CD14-positive monocyte (primary cell): Measurements from ENCODE around the gene RHBG. TPM values are rescaled to one million over a fixed set of nuclear protein-coding genes. Genes with fewer than 3 reads are reported as not detected.
"Not testable (repeated sequence)": the region's sequence is repeated elsewhere in the genome, so short reads cannot be mapped to it uniquely, and the experiment has no call there.

ENCODE experiments used
- DNase-seq, 3 donors: peaks; one replicate each; pipeline ENCODE4 v3.0.0-alpha.2; 2011 to 2022
- H2AFZ ChIP-seq: 2 replicates; pipeline ENCODE4 v1.6.0; 2012; ENCODE audit warnings: mild to moderate bottlenecking, low read depth, low read length, inconsistent platforms; ENCODE audit not compliant: insufficient read depth, poor library complexity, severe bottlenecking
- H3K27ac ChIP-seq, 2 donors: 1 replicate in 1 of 2; 2 replicates in 1 of 2; pipeline ENCODE4 v1.5.1; 2012 to 2013; ENCODE audit warnings: low read length in 2 of 2, control low read depth in 1 of 2, inconsistent platforms in 1 of 2, low read depth in 1 of 2, mild to moderate bottlenecking in 1 of 2
- H3K27me3 ChIP-seq, 2 donors: one replicate each; pipeline versions ENCODE4 v1.6.0 to v1.6.1; 2011 to 2013; ENCODE audit warnings: low read length in 2 of 2; ENCODE audit not compliant: control insufficient read depth in 2 of 2, insufficient read depth in 2 of 2
- H3K36me3 ChIP-seq, 2 donors: replicated peaks in 1 of 2; 1 replicate in 1 of 2; 2 replicates in 1 of 2; pipeline versions ENCODE4 v1.5.1 to v1.6.1; 2012 to 2013; ENCODE audit warnings: low read length in 2 of 2, control low read depth in 1 of 2, inconsistent platforms in 1 of 2, mild to moderate bottlenecking in 1 of 2; ENCODE audit not compliant: insufficient read depth in 2 of 2, control insufficient read depth in 1 of 2
- H3K4me1 ChIP-seq, 2 donors: 1 replicate in 1 of 2; 2 replicates in 1 of 2; pipeline versions ENCODE4 v1.5.1 to v1.6.1; 2012 to 2013; ENCODE audit warnings: low read length in 2 of 2, control low read depth in 1 of 2, inconsistent platforms in 1 of 2, mild to moderate bottlenecking in 1 of 2, moderate library complexity in 1 of 2; ENCODE audit not compliant: insufficient read depth in 2 of 2, control insufficient read depth in 1 of 2
- H3K4me2 ChIP-seq: replicated peaks from 2 replicates; pipeline ENCODE3; 2012; ENCODE audit warnings: low read length, moderate library complexity, mild to moderate bottlenecking; ENCODE audit not compliant: poor library complexity, severe bottlenecking; ENCODE audit errors: extremely low read depth
- H3K4me3 ChIP-seq, 3 experiments: fragments of 200-600 bp in 1 of 3; sonication (generic) in 1 of 3; replicated peaks in 1 of 3; 1 replicate in 2 of 3; 2 replicates in 1 of 3; pipeline ENCODE4 v1.5.1; 2011 to 2013; ENCODE audit warnings: low read length in 3 of 3, mild to moderate bottlenecking in 3 of 3, control low read depth in 2 of 3, low read depth in 2 of 3, inconsistent platforms in 1 of 3, moderate library complexity in 1 of 3
- H3K79me2 ChIP-seq: 2 replicates; pipeline ENCODE4 v1.6.0; 2012; ENCODE audit warnings: mild to moderate bottlenecking, control low read depth, inconsistent platforms, low read length, moderate library complexity; ENCODE audit not compliant: insufficient read depth
- H3K9ac ChIP-seq: 2 replicates; pipeline ENCODE4 v1.6.0; 2017; ENCODE audit warnings: low read length, mild to moderate bottlenecking; ENCODE audit not compliant: insufficient read depth, poor library complexity, severe bottlenecking
- H3K9me3 ChIP-seq, 2 donors: replicated peaks in 1 of 2; 1 replicate in 1 of 2; 2 replicates in 1 of 2; pipeline versions ENCODE4 v1.5.1 to v1.6.1; 2012 to 2013; ENCODE audit warnings: low read length in 2 of 2, control low read depth in 1 of 2; ENCODE audit not compliant: control insufficient read depth in 1 of 2, insufficient read depth in 1 of 2
- H4K20me1 ChIP-seq: 2 replicates; pipeline ENCODE4 v1.6.0; 2012; ENCODE audit warnings: mild to moderate bottlenecking, low read length, control low read depth, moderate library complexity; ENCODE audit not compliant: insufficient read depth
- H3K27ac Mint-ChIP-seq, 7 donors: one replicate each; pipeline ENCODE4 v1.8.0; 2020; ENCODE audit warnings: mild to moderate bottlenecking in 7 of 7, mixed read lengths in 7 of 7, moderate library complexity in 6 of 7, inconsistent platforms in 2 of 7
- H3K27me3 Mint-ChIP-seq, 3 donors: one replicate each; pipeline ENCODE4 v1.8.0; 2021 to 2022; ENCODE audit warnings: low read depth in 3 of 3, mild to moderate bottlenecking in 3 of 3, mixed read lengths in 3 of 3, moderate library complexity in 3 of 3, inconsistent platforms in 1 of 3
- H3K36me3 Mint-ChIP-seq, 2 donors: one replicate each; pipeline ENCODE4 v1.8.0; 2020; ENCODE audit warnings: mixed read lengths in 2 of 2, inconsistent platforms in 1 of 2, mild to moderate bottlenecking in 1 of 2
- H3K4me1 Mint-ChIP-seq: one replicate; pipeline ENCODE4 v1.8.0; 2020; ENCODE audit warnings: mild to moderate bottlenecking, mixed read lengths
- H3K4me3 Mint-ChIP-seq, 2 donors: one replicate each; pipeline ENCODE4 v1.8.0; 2020; ENCODE audit warnings: mild to moderate bottlenecking in 2 of 2, mixed read lengths in 2 of 2, moderate library complexity in 1 of 2
- H3K9me3 Mint-ChIP-seq, 7 donors: one replicate each; pipeline ENCODE4 v1.8.0; 2020 to 2022; ENCODE audit warnings: mixed read lengths in 7 of 7, mild to moderate bottlenecking in 6 of 7, moderate library complexity in 6 of 7, inconsistent platforms in 2 of 7
- WGBS: methylation state at CpG from one replicate; pipeline ENCODE4 v1.1.5; 2013; ENCODE audit warnings: missing lambda C conversion rate; ENCODE audit not compliant: insufficient coverage; 5-methylcytosine and 5-hydroxymethylcytosine counted together
- intact Hi-C, 2 donors: fragments of 100-400 bp; cut with micrococcal nuclease; formaldehyde crosslinking; loops; one replicate each; pipeline versions ENCODE4 v1.15.0 to v1.15.1; 2023
- polyA plus RNA-seq, 3 donors: library from polyadenylated mRNA; depleted of rRNA in 1 of 3; unstranded in 2 of 3; stranded (reverse) in 1 of 3; fragments of 300-500 nt in 2 of 3; fragments of >200 nt in 1 of 3; fragmentation: Illumina TruSeq in 2 of 3; gene quantifications; 1 replicate in 2 of 3; 2 replicates in 1 of 3; pipeline ENCODE4 v1.2.3, GENCODE V29; 2012 to 2021
- TF ChIP-seq, protein P1 (sequence below): fragments of 200-600 bp; IDR thresholded peaks from one replicate; pipeline ENCODE4 v1.8.0; 2022; ENCODE audit warnings: antibody characterized with exemption, mild to moderate bottlenecking

The RHBG gene
- polyA plus RNA-seq, 3 donors: 0.08 TPM; not detected in 2

- Histone ChIP-seq H3K4me1 (peaks cover 5 to 6% of the 10 kb centered on the region in 2 donors), H3K79me2 (peaks cover 7% of the 10 kb centered on the region), H3K9me3 (no peaks in the 10 kb centered on the region), H3K4me3 (no peak overlapping the region), H4K20me1 (no peaks in the 10 kb centered on the region), H3K36me3 (no peaks in the 10 kb centered on the region), H3K9ac (no peak overlapping the region), H3K27ac (no peak overlapping the region), H3K4me2 (no peak overlapping the region), H2AFZ (no peak overlapping the region), H3K27me3 (peaks cover 4 to 8% of the 10 kb centered on the region in 2 donors)
- peaks cover 8 to 11% (median 9%) of the 10 kb centered on the region in 3 donors for H3K27me3 Mint-ChIP-seq
- no CpG with 5 or more reads among the region's 1 CpG for WGBS
- H3K4me1 Mint-ChIP-seq: peaks cover 4% of the 10 kb centered on the region
- TF ChIP-seq, protein P1, sequence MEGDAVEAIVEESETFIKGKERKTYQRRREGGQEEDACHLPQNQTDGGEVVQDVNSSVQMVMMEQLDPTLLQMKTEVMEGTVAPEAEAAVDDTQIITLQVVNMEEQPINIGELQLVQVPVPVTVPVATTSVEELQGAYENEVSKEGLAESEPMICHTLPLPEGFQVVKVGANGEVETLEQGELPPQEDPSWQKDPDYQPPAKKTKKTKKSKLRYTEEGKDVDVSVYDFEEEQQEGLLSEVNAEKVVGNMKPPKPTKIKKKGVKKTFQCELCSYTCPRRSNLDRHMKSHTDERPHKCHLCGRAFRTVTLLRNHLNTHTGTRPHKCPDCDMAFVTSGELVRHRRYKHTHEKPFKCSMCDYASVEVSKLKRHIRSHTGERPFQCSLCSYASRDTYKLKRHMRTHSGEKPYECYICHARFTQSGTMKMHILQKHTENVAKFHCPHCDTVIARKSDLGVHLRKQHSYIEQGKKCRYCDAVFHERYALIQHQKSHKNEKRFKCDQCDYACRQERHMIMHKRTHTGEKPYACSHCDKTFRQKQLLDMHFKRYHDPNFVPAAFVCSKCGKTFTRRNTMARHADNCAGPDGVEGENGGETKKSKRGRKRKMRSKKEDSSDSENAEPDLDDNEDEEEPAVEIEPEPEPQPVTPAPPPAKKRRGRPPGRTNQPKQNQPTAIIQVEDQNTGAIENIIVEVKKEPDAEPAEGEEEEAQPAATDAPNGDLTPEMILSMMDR: no peak
- H3K27ac Mint-ChIP-seq: no peak overlapping the region
- no peak overlapping the region for H3K4me3 Mint-ChIP-seq
- no peak for DNase-seq
- peaks cover 0 to 2% (median 0%) of the 10 kb centered on the region in 7 donors for H3K9me3 Mint-ChIP-seq
- no peaks in the 10 kb centered on the region for H3K36me3 Mint-ChIP-seq
- intact Hi-C loops: no loop called here
Observed at GRCh38 chr1:156342166-156342955, 26.6 kb upstream of the RHBG start.

DNA sequence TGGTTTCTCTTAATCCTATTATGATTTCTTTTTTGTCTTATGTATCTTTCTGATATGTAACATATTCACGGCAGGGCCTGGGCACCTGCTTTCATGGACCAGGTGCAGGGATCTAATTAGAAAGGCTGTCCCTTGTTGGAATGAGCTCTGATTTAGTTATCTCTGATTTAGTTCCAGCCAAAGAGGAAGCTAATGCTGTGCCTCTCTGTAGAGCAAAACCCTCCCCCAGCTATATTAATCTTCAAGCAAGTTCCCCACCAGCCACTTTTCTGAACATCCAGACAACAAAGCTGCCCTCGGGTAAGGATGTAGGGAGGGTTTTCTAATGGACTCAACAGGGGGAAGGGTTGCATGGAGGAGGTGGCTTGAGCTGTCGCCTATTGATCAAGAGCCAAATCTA, 24.6 kb upstream of the RHBG start:
- WGBS: no CpG with 5 or more reads among the region's 3 CpGs

DNA sequence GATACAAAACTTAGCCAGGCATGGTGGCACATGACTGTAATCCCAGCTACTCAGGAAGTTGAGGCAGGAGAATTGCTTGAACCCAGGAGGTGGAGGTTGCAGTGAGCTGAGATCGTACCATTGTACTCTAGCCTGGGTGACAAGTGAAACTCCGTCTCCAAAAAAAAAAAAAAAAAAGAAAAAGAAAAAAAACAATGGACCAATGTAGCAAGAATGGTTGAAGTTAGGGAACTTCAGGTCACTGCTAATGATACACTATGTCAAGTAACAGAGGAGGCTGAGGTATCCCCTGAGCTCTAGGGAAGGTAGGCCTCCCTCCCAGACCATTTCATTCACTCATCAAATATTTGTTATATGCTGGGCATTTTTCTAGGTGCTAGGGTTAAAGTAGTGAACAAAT, 23.0 kb upstream of the RHBG start:
- H4K20me1 ChIP-seq, H3K4me1 Mint-ChIP-seq, H3K27me3 ChIP-seq, H3K79me2 ChIP-seq, H2AFZ ChIP-seq, H3K4me3 ChIP-seq, H3K9me3 Mint-ChIP-seq, H3K27ac Mint-ChIP-seq, DNase-seq, intact Hi-C loops, H3K4me1 ChIP-seq, H3K4me2 ChIP-seq, H3K36me3 ChIP-seq, H3K27ac ChIP-seq, H3K4me3 Mint-ChIP-seq, H3K9ac ChIP-seq, H3K36me3 Mint-ChIP-seq, H3K9me3 ChIP-seq: not testable (repeated sequence)
- peaks cover 11 to 23% (median 14%) of the 10 kb centered on the region in 3 donors for H3K27me3 Mint-ChIP-seq
- WGBS: no CpG with 5 or more reads among the region's 2 CpGs

More for the DNA sequence above, 24.6 kb upstream of the RHBG start:
- Histone ChIP-seq H3K4me1 (no peaks in the 10 kb centered on the region), H3K4me2 (no peak overlapping the region), H3K9ac (no peak overlapping the region), H3K9me3 (no peaks in the 10 kb centered on the region), H3K27ac (no peak overlapping the region), H3K4me3 (no peak overlapping the region), H3K27me3 (peaks cover 6 to 8% of the 10 kb centered on the region in 2 donors), H3K79me2 (no peaks in the 10 kb centered on the region), H3K36me3 (no peaks in the 10 kb centered on the region), H4K20me1 (no peaks in the 10 kb centered on the region), H2AFZ (no peak overlapping the region)
- Mint-ChIP-seq H3K4me3 (no peak overlapping the region), H3K27ac (no peak overlapping the region), H3K27me3 (peaks cover 9 to 20% (median 10%) of the 10 kb centered on the region in 3 donors), H3K9me3 (peaks cover 0 to 2% (median 0%) of the 10 kb centered on the region in 7 donors), H3K4me1 (no peaks in the 10 kb centered on the region), H3K36me3 (no peaks in the 10 kb centered on the region)
- no peak for DNase-seq
- TF ChIP-seq, protein P1: no peak
- intact Hi-C loops: no loop called here
